Activated CD4-positive, alpha-beta T cell treated with anti-CD3 and anti-CD28 coated beads, Interleukin-2, amount 10 ng/mL, durations not matched to agents 24 days and 14 days (primary cell): ENCODE results near the gene GNG4. TPM values are rescaled to one million over a fixed set of nuclear protein-coding genes. Genes with fewer than 3 reads are reported as not detected.

Experiments used
- DNase-seq: peaks from one replicate; pipeline ENCODE4 v3.0.0; 2022
- H3K27ac Mint-ChIP-seq: one replicate; pipeline ENCODE4 v1.8.0; 2022; ENCODE audit warnings: mild to moderate bottlenecking, mixed read lengths
- H3K27me3 Mint-ChIP-seq: one replicate; pipeline ENCODE4 v1.8.0; 2022; ENCODE audit warnings: mixed read lengths
- H3K36me3 Mint-ChIP-seq: one replicate; pipeline ENCODE4 v1.8.0; 2022; ENCODE audit warnings: low read depth, mild to moderate bottlenecking, mixed read lengths
- H3K4me1 Mint-ChIP-seq: one replicate; pipeline ENCODE4 v1.8.0; 2021; ENCODE audit warnings: mixed read lengths
- H3K4me3 Mint-ChIP-seq: one replicate; pipeline ENCODE4 v1.8.0; 2022; ENCODE audit warnings: mild to moderate bottlenecking, moderate library complexity, mixed read lengths
- H3K9me3 Mint-ChIP-seq: one replicate; pipeline ENCODE4 v1.8.0; 2021; ENCODE audit warnings: mixed read lengths
- intact Hi-C: fragments of 100-400 bp; cut with micrococcal nuclease; formaldehyde crosslinking; loops from one replicate; pipeline ENCODE4 v1.15.1; 2023
- total RNA-seq: library from RNA; stranded (reverse); gene quantifications from 2 replicates; pipeline ENCODE4 v1.2.3, GENCODE V29; 2022

The GNG4 gene
- total RNA-seq, result 76.2 and 77.2 TPM in 2 replicates

DNA sequence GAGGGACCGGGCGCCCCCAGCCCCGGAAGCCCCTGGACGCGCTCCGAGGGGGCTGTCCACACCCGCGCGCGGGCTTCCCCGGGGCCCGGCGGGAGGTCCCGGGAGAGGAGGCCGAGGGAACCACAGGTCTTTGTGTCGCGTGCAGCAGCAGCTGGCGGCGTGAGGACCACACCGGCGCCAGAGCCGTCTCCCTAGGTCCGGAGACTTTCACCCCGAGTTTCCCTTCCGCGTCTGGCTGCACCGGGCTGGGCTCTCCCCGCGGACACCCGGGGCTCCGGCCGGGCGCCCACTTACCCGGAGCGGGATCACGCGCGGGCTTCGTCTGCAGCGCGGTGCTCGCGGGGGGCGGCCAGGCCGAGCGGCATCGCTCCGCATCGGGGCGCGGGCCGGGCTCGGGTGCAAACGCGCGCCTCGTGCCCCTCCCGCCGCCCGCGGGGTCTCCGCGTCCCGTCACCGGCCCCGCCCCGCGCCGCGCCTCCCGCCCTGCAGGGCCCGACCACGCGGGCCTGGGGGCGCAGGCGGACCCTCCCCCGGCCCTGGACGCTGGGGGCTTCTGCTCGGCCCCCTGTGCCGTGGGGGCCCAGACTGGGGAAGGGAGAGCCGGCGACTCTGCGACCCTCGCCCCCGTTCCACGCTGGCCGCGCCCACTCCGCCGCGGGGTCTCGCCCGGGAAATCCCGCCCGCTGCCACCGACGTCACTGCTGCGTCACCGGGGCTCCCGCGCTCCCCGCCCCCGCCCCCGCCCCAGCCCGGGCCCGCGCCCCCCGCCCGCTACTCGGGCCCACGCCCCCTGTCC, at the start of gene GNG4:
Gene GNG4 (minus strand): TSS at position 417 of the 796 bp plus-strand sequence. CDS start 65,946 bp downstream, outside the sequence.
- Mint-ChIP-seq H3K27me3 (peaks cover 66% of the 10 kb centered on the region), H3K9me3 (peaks cover 3% of the 10 kb centered on the region), H3K36me3 (peaks cover 25% of the 10 kb centered on the region), H3K4me3 (peak within 1 kb of the TSS; percentile 96), H3K27ac (peak within 1 kb of the TSS; percentile 88), H3K4me1 (peaks cover 32% of the 10 kb centered on the region)
- intact Hi-C loops, result no loop called here
- peak; percentile 80 for DNase-seq

DNA sequence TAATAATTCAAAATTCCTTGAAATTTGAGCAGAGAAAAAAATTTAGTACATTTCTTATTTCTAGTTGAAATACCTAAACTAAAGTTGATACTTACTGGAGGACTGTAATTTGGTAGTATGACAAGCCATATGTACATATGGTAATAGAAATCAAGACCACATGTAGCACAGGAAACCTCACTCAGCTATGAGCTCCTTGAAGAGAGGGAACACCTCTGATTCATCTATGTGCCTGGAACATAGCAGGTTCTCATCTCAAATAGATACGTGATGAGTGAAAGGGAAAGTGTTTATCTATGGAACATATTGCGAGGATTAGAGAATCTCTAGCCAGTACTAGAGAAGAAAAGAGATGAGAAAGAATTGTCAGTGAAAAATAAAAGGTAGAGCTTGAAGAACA, 47.9 kb upstream of the GNG4 start:
- peak overlapping the region; percentile 82 for H3K27ac Mint-ChIP-seq
- H3K36me3 Mint-ChIP-seq, result peaks cover 73% of the 10 kb centered on the region
- no peak for DNase-seq
- intact Hi-C loops, result loop anchor here (1.0 to 5.0 kb wide), 4 partner anchors 35 to 303 kb away; no protein-coding TSS in a partner anchor
- peaks cover 13% of the 10 kb centered on the region for H3K4me1 Mint-ChIP-seq
- H3K4me3 Mint-ChIP-seq, result peak overlapping the region; percentile 15
- no peaks in the 10 kb centered on the region for H3K27me3 Mint-ChIP-seq
- no peaks in the 10 kb centered on the region for H3K9me3 Mint-ChIP-seq

DNA sequence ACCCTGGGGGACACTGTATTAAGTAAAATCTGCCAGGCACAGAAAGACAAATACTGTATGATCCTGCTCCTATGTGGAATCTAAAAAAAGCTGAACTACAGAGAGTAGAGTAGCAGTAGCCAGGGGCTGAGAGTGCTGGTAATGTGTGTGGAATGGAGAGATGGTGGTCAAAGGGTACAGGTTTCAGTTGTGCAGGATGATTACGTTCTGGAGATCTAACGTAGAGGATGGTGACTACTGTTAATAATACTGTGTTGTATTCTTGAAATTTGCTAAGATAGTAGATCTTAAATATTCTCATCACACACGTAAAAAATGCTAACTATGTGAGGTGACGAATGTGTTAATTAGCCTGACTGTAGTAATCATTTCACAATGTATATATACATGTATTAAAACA, 39.8 kb upstream of the GNG4 start:
- Mint-ChIP-seq H3K36me3 (peaks cover 52% of the 10 kb centered on the region), H3K27me3 (no peaks in the 10 kb centered on the region), H3K9me3 (peaks cover 3% of the 10 kb centered on the region), H3K27ac (no peak overlapping the region), H3K4me3 (no peak overlapping the region), H3K4me1 (peaks cover 4% of the 10 kb centered on the region)
- intact Hi-C loops, result no loop called here
- DNase-seq, result no peak

DNA sequence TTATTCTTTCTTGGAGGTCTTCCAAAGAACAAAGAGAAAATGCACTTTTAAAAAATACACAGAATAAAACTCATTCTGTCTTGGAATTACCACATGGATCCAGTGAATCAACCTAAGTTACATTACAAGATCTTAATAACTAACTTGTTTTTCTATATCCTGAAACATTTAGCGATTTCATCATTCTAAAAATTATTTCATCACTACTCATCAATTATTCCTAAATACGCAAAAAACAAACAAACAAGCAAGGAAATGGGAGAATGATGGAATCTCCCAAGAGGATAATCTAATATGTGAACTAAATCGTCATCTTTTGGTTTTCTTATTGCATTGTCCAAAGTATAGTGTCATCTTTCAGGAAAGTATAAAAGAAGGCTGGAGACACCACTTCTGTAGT, 38.5 kb upstream of the GNG4 start:
- H3K27me3 Mint-ChIP-seq, result no peaks in the 10 kb centered on the region
- H3K27ac Mint-ChIP-seq, result no peak overlapping the region
- no peak overlapping the region for H3K4me3 Mint-ChIP-seq
- peaks cover 3% of the 10 kb centered on the region for H3K9me3 Mint-ChIP-seq
- DNase-seq, result no peak
- peaks cover 7% of the 10 kb centered on the region for H3K4me1 Mint-ChIP-seq
- intact Hi-C loops, result no loop called here
- peaks cover 54% of the 10 kb centered on the region for H3K36me3 Mint-ChIP-seq

DNA sequence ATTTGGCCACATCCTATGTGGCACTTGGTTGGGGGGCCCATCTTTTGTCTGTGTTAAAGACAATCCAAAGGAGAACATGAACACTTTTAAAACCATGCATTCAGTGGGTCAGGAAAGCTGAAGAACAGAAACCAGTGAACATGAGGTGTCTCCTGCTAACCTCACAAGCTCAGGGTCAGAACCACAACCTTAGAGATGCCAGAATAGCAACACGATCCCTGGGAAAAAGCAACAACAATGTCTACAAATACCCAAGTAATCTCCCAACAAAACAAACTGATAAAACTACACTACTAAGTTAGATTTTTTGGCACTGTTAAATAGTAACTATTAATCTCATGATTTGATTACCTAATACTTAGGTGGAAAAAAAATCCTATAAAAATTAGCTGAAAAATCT, 34.1 kb upstream of the GNG4 start:
- Mint-ChIP-seq H3K9me3 (no peaks in the 10 kb centered on the region), H3K27me3 (no peaks in the 10 kb centered on the region), H3K4me1 (peaks cover 7% of the 10 kb centered on the region), H3K4me3 (no peak overlapping the region), H3K27ac (no peak overlapping the region), H3K36me3 (peaks cover 58% of the 10 kb centered on the region)
- DNase-seq, result no peak
- intact Hi-C loops, result no loop called here

DNA sequence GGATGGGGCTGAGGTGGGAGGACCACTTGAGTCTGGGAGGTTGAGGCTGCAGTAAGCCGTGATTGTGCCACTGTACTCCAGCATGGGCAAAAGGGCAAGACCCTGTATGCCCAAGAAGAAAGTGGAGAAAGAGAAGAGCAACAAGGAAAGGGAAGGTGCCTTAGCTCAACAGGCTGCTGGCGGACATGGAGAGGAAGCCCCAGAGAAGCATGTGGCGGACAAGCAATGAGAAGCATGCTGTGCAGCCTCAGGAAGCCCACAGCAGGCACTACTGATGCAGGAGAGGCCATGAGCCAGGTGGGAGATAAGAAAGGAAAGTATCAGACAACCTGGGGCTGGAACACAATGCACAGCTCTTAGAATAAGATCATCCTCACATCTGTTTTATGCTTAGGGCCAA, 32.6 kb upstream of the GNG4 start:
- H3K27me3 Mint-ChIP-seq, result no peaks in the 10 kb centered on the region
- no peak overlapping the region for H3K4me3 Mint-ChIP-seq
- intact Hi-C loops, result no loop called here

DNA sequence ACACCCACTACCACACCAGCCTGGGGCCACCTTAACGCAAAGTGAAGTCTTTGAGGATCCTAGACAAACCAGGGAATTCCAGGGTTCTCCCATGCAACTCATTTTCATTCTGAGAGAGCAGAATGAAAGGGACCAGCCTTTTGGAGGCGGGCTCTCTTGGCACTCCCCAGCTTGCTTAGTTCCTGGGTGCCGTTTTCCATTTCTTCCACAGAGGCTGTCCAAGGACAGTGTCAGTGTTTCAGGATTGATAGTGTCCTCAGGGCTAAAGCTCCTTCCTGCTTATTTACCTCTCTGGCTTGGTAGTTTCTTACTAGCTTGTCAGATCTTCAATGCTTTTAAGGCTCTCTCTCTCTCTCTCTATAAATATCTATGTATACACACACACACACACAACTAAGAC, 30.1 kb upstream of the GNG4 start:
- DNase-seq, result no peak
- H3K27ac Mint-ChIP-seq, result no peak overlapping the region
- no peak overlapping the region for H3K4me3 Mint-ChIP-seq
- peaks cover 18% of the 10 kb centered on the region for H3K9me3 Mint-ChIP-seq
- intact Hi-C loops, result no loop called here
- peaks cover 61% of the 10 kb centered on the region for H3K36me3 Mint-ChIP-seq
- peaks cover 4% of the 10 kb centered on the region for H3K4me1 Mint-ChIP-seq
- no peaks in the 10 kb centered on the region for H3K27me3 Mint-ChIP-seq

More for the DNA sequence above, 32.6 kb upstream of the GNG4 start:
- no peak for DNase-seq
- H3K27ac Mint-ChIP-seq, result no peak overlapping the region
- peaks cover 4% of the 10 kb centered on the region for H3K4me1 Mint-ChIP-seq
- H3K9me3 Mint-ChIP-seq, result no peaks in the 10 kb centered on the region
- H3K36me3 Mint-ChIP-seq, result peaks cover 51% of the 10 kb centered on the region

DNA sequence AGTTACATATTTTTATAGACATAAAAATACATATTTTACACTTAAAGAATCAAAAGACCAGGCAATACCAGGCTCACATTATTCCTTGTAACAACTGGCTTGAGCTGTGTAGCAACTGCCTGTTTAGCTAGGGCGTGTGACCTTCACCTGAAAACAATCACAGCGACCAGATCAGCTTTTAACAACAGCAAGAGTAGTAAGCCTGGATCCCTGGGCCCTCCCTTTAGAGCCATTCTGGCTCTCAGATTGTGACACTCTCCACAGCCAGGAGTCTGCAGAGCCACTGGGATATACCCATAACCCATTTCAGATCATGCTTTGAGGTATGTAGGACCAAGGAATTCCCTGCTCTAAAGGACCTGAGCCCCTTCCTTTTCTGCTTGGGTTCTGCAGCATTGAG, 29.4 kb upstream of the GNG4 start:
- H3K36me3 Mint-ChIP-seq, result peaks cover 65% of the 10 kb centered on the region
- H3K4me1 Mint-ChIP-seq, result peaks cover 2% of the 10 kb centered on the region
- H3K27ac Mint-ChIP-seq, result no peak overlapping the region
- H3K9me3 Mint-ChIP-seq, result peaks cover 18% of the 10 kb centered on the region
- intact Hi-C loops, result no loop called here
- no peaks in the 10 kb centered on the region for H3K27me3 Mint-ChIP-seq
- DNase-seq, result no peak
- H3K4me3 Mint-ChIP-seq, result no peak overlapping the region

DNA sequence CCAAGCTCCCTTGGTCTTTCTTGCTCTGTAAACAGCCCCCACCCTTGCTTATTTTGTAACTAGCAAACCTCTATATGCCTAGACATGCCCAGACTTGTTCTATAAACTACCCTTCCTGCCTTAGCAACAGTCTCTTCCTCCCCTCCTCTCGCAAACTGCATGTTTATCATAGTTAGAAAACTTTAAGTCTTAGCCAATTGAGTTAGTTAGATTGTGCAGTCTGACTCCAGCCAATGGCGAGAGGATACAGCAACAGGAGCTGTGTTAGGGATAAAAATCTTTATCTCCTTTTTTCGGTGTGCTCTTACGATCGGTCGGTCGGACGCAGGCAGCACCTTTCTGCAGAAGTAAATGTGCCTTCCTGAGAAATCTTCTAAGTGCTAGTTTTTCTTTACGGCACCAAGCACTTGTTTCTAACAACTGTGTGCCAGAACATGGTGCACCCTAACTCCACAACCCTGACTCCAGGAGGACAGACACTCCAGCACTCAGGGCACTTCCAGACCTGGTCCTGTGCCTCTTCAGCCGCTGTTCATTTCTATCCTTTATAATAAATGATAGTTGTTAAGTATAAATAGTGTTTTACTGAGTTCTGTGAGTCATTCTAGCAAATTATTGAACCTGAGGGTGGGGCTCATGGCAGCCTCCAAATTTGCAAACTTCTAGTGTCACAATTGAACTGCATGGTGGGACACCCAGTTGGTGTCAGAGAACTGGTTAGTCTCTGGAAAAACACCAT, 25.7 kb upstream of the GNG4 start:
- intact Hi-C loops, result no loop called here
- peak overlapping the region; percentile 71 for H3K27ac Mint-ChIP-seq
- no peaks in the 10 kb centered on the region for H3K27me3 Mint-ChIP-seq

DNA sequence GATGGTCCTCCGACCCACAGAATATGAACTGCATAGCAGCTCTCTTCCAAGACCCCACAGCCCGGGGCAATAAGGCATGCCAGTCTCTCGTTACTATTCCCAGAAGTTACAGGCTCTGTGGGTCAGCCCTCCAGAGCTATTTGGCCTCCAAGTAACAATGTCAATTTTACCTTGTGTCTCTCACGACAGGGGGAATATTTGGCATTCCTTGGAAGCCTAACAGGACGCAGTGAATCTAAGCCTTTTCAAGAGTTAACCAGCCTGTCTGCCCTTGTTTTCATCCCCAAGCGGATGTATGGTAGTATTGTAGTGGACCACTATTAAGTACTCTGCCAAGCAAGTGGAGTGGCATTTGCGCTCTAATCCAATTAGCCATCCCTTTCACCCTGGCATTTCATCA, 24.4 kb upstream of the GNG4 start:
- Mint-ChIP-seq H3K27me3 (no peaks in the 10 kb centered on the region), H3K36me3 (peaks cover 79% of the 10 kb centered on the region), H3K4me3 (no peak overlapping the region), H3K27ac (no peak overlapping the region), H3K9me3 (peaks cover 53% of the 10 kb centered on the region), H3K4me1 (peaks cover 2% of the 10 kb centered on the region)
- DNase-seq, result no peak
- intact Hi-C loops, result no loop called here

More for the DNA sequence above, 25.7 kb upstream of the GNG4 start:
- no peak for DNase-seq
- Mint-ChIP-seq H3K4me1 (peaks cover 2% of the 10 kb centered on the region), H3K4me3 (no peak overlapping the region), H3K9me3 (peaks cover 49% of the 10 kb centered on the region), H3K36me3 (peaks cover 69% of the 10 kb centered on the region)

DNA sequence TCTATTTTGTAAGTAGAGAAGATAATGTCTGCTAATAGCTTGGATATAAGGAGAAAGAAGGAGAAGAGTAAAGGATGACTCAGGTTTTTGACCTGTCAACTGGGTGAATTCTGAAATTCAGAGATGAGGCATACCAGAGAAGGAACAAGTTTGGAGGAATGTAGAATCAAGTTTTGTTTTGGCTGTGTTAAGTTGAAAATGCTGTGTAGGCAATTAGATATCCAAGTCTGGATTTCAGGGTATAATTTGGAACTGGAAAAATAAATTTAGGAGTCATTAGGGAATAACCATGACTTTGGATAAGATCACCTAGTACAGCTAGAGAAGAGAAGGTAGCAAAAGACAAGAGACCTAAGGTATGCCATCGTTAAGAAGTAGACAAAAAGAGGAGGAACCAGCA, 22.4 kb upstream of the GNG4 start:
- no peak for DNase-seq
- intact Hi-C loops, result no loop called here
- Mint-ChIP-seq H3K9me3 (peaks cover 53% of the 10 kb centered on the region), H3K27ac (no peak overlapping the region), H3K27me3 (no peaks in the 10 kb centered on the region), H3K4me3 (no peak overlapping the region), H3K4me1 (peaks cover 2% of the 10 kb centered on the region), H3K36me3 (peaks cover 89% of the 10 kb centered on the region)

DNA sequence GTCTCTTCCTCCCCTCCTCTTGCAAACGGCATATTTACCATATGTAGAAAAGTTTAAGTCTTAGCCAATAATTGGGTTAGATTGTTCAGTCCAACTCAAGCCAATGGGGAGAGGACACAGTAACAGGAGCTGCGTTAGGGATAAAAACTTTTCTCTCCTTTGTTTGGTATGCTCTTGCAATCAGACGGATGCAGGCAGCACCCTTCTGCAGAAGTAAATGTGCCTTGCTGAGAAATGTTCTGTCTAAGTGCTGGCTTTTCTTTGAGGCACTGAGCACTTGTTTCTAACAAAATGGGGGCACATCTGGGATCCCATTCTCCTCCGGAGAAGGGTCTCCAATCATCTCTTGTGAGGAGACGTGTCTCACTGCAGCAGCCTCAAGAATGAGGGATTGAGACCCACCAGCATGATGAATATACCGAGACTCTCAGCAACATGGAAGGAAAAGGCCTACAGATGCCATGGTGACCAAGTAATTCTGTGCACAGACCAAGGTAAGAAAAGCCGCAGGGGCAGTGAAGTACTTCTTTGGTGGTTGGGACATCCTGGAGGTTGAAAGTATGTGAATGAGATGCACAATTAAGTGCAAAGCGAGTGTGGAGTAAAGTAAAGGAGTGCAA, 20.7 kb upstream of the GNG4 start:
- H3K27me3 Mint-ChIP-seq, result no peaks in the 10 kb centered on the region
- intact Hi-C loops, result no loop called here
- H3K9me3 Mint-ChIP-seq, result peaks cover 41% of the 10 kb centered on the region
- peaks cover 77% of the 10 kb centered on the region for H3K36me3 Mint-ChIP-seq
- peak; percentile 23 for DNase-seq
- no peak overlapping the region for H3K4me3 Mint-ChIP-seq
- no peak overlapping the region for H3K27ac Mint-ChIP-seq
- H3K4me1 Mint-ChIP-seq, result peaks cover 2% of the 10 kb centered on the region

DNA sequence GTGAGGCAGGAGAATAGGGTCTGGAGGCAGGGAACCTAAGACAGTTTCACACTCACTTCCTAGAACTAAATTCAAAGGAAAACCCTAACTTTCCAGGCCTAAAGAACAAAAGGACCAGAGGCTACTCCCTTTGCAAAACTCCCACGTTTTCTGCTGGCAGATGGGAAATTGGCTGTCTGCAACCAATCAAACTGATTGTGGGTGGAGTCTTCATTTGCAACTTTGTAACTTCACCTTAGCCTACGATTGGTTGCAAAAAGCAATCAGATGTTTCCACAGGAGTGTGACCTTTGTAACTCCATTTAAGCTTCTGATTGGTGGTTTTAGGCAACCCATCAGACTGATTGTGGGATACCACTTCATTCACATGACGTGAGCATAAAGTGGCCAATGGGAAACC, 19.7 kb upstream of the GNG4 start:
- Mint-ChIP-seq H3K27ac (no peak overlapping the region), H3K27me3 (no peaks in the 10 kb centered on the region), H3K9me3 (peaks cover 35% of the 10 kb centered on the region), H3K4me1 (no peaks in the 10 kb centered on the region), H3K36me3 (peaks cover 73% of the 10 kb centered on the region), H3K4me3 (no peak overlapping the region)
- intact Hi-C loops, result no loop called here
- DNase-seq, result peak; percentile 14

DNA sequence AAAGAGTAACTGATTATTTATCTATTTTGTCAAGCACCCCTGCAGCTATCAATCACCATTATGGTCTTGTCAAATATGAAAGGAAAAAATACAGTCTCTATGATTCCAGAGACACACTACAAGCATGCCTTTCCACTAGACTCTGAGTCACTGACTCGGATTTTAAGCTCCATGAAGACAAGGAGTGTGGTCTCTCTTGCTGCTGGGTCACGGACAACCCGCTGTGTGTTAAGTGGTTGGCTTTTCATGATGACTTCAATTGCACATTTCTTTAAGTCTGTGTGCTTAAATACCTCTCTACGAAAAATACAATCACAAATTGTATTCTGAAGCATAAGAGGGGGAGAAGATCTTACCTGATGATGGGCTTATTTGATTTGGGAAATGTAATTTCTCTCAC, 14.0 kb upstream of the GNG4 start:
- Mint-ChIP-seq H3K27me3 (no peaks in the 10 kb centered on the region), H3K4me3 (no peak overlapping the region), H3K9me3 (no peaks in the 10 kb centered on the region), H3K36me3 (peaks cover 46% of the 10 kb centered on the region), H3K4me1 (no peaks in the 10 kb centered on the region), H3K27ac (no peak overlapping the region)
- intact Hi-C loops, result no loop called here
- DNase-seq, result peak; percentile 29
